HG02840 (cell line): ENCODE data around the gene KANTR.

ENCODE experiments used
- ATAC-seq: cut with Tn5 transposase; IDR thresholded peaks from one replicate; pipeline ENCODE4 v1.9.1; 2021; ENCODE audit warnings: mild to moderate bottlenecking, moderate library complexity, moderate number of reproducible peaks; ENCODE audit not compliant: unreplicated experiment, low FRiP score

KANTR gene, protein sequence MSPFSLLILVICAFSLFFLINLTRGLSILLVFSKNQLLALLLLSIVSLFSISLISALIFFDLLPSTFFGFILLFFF

DNA sequence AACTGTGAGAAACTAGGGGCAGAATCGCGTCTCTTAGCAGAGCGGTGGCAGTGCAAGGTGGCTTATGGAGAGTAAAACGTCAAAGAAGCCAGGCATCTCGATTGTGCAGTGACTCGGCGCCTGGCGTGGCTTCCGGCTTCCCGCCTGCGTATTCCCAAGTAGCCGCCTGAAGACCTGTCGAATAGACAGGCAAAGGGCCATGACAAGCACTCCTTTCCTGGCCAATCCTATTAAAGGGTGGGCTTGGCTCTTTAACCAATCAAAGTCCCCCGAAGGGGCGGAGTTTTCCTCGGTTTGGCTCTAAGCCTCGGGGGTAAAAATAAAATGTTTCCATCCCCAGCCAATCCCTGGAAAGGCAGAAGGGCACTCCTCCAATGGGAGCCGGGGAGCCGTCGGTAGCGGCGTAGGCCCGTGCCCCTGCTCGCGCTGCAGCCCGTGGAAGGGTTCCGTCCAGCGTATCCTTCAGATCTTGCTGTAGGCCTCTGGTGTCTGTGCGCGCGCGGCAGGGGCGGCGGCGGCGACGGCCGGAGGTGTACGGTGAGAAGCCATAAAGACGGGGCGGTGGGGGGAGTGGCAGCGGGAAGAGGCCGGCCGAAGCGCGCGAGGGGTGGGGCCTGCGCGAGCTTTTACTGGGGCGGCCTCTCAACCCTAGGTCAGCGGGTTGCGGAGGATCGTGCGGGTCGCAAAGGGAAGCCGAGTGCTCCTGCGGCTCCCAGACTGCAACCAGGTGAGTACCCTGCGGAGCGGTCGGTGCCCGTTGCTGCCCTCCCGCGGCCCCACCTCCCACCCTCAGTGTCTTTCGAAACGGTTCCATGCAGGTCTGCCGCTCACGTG lies at the start of gene KANTR:
KANTR (plus strand) TSS at position 395 of the 834 bp plus-strand sequence. CDS start 30,131 bp downstream, outside the sequence.
- ATAC-seq, result peak; percentile 79

GRCh38 chrX:53044995-53045394 lies 48.9 kb upstream of the KANTR start:
- ATAC-seq, result no peak

- ATAC-seq, result no peak
Observed at GRCh38 chrX:53047228-53047627, 46.7 kb upstream of the KANTR start.

DNA sequence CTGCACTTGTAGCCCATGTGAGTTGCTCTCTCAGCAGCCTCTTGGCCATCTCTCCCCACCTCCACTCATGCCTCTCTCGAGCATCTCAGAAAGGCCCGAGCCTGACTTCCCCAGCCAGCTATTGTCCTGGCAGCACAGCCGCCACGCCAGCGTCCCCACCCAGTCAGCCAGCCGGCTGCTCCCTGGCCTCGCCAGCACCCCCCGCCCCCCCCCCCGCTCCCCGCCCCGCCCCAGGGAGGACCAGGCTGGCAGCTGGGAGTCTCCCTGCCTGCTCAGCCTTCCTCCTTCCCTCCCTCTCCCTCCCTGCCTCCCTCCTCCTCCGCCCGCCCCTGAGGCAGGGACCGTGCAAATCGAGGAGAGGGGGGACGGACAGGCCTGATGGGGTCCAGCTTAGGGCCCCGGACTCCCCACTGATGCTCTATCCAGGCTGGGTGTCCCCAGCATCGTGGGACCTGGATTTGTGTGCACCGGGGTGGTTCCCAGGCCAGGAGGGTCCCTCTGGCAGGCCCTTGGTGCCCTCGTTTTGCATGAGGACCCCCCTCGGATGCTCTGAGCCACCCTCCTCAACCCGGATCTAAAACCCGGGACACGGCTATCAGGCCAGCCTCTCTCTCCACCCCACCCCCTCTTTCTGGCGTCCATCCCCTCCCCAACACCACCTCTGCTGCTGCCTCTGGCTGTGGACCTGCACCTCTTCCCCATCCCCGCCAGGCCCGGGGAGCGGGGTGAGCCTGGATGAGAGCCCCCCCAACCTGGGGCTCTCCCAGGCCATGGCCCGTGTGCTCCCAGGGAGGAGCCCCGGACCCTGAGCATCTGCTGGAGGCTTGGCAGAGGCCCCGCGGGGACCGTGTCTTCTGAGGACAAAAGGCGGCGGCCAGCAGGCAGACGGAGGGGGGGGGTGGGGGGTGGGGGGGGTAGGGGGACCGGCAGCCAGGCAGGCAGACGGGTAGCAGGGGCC lies 45.5 kb upstream of the KANTR start, which contains the start of gene GPR173:
GPR173 (plus strand) TSS at position 621 of the 958 bp plus-strand sequence. CDS start 27,833 bp downstream, outside the sequence.
- no peak for ATAC-seq

DNA sequence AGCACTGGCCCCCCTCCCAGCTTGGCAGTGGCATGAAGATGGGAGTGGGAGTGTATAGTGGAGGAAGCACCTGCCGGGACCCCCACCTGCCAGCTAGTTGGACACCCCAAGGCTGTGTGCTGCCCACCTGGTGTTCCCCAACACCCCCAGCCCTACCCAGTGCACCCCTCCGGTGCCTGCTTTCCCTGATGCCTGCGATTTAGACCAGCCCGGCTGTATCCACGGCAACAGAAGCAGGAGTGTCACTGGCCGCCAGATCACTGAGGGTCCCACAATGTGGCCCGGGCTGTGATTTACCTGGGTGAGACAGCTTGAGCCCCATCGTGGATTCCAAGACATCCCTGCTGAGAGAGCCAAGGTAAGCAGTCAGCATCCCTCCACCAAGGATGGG lies 44.8 kb upstream of the KANTR start:
- no peak for ATAC-seq

DNA sequence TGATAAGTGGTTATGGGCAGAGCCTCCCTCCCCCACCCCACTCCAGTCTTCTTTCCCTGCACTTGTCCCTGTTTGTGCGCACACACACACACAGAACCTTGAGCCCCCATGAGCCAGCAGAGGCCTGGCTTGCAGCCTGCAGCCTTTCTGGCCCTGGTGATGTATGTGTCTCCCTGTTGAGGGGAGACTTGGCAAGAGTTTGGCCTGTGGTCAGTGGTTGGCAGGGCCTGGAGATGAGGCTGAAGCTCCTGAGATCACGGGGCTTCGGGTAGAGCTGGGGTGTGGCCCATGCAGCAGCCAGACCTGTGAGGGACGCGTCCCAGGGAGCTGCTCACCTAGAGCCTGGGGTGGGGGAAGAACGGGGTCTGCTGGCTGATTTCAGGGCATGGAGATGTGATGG lies 43.1 kb upstream of the KANTR start:
- ATAC-seq, result no peak

DNA sequence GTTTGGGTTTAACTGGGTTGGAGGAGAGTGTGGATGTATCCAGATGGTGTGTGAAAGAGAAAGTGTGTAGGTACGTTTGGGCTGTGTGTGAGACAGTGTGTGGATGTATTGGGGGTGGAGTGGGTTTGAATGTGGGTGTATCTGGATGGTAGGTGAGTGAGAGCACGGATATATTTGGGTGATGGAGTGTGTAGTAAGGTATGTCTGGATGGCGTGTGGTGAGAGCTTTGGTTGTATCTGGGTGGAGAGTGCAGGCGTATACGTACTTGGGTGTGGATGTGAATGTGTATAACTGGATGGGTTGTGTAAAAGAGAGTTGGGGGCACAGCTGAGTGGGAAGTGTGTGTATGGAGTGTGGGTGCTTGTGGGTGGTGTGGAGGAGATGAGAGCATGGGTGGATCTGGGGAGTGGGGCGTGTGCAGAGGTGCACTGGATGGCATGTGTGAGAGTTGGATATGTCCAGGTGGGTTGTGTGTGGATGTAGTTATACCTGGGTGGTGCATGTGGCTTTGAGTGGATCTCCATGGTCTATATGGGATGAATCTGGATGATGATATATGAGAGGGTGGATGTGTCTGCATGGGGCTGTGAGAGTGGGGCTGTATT lies 38.6 kb upstream of the KANTR start:
- no peak for ATAC-seq

- no peak for ATAC-seq
Observed at GRCh38 chrX:53056292-53056691, 37.6 kb upstream of the KANTR start.

GRCh38 chrX:53065104-53065503 lies 28.8 kb upstream of the KANTR start:
- ATAC-seq, result no peak

DNA sequence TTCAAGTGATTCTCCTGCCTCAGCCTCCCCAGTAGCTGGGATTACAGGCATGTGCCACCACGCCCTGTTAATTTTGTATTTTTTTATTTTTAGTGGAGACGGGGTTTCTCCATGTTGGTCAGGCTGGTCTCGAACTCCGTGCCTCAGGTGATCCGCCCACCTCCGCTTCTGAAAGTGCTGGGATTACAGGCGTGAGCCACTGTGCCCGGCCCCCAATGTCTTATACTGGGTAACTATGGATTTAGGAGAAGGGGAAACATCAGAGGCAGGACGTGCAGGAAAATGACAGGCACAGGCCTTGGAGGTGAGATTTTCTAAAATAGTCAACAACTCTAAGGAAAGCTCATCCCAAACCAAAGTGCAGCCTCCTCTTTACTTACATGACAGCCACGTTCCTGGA lies 22.9 kb upstream of the KANTR start:
- no peak for ATAC-seq

DNA sequence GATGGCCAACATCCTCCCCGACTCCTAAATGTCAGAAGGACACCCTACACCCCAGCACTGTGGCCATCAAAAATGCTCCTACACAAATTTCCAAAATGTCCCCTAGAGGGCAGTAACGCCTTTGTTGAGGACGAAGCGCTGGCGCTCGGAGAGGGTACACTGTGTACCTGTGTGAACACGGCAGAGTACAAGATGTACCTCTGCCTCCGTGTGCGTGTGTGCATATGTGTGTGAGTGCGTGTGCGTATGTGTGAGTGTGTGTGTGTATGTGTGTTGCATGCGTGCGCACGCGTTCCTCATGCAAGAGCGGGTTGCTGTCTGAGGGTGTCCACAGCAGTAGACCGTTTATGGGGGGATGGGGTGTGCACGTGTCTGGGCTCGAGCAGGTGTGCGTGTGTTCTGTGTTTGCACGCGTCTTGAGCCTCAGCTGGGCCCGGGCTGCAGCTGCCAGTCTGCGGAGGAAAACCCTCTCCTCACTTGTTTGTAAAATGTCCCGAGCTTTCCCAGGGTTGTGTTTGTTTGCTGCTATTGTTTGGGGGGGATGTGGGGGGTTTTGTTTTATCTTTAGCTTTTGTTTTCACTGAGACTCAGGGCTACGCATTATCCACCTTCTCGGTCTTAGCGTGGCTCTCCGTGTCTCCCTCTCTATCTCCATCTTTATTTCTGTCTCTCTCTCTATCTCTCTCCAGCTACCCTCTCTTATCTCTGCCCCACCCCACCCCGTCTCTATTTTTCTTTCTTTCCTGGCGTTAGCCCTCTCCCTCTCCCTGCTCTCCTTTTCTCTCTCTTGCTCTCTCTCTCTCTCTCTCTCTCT lies 22.1 kb upstream of the KANTR start:
- ATAC-seq, result peak; percentile 80

DNA sequence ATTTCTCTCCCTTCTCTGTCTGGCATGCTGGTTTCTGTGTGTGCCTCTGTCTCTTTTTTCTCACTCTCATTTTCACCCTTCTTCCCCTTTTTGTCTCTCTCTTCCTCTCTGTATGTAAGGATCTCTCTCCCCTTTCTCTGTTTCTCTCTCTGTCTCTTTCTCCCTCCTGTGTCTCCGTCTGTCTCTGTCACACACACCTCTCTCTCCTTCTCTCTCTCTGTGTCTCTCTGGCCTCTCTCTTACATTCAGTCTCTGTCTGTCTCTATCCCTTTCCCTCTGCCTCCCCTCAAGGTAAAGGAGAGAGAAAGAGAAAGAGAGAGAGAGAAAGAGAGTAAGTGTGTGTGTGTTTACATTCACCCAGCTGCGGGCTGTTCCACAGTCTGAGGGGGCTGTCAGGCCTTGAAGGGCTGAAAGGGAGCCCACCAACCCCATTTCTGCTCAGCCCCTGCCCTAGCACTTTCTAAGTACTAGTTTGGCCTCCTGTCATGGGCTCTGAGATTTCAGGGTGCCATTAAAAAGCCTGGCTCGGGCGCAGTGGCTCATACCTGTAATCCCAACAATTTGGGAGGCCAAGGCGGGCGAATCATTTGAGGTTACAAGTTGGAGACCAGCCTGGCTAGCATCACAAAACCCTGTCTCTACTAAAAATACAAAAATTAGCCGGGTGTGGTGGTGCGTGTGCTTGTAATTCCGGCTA lies 21.4 kb upstream of the KANTR start:
- no peak for ATAC-seq

GRCh38 chrX:53073115-53073586 lies 20.8 kb upstream of the KANTR start:
- ATAC-seq, result no peak

DNA sequence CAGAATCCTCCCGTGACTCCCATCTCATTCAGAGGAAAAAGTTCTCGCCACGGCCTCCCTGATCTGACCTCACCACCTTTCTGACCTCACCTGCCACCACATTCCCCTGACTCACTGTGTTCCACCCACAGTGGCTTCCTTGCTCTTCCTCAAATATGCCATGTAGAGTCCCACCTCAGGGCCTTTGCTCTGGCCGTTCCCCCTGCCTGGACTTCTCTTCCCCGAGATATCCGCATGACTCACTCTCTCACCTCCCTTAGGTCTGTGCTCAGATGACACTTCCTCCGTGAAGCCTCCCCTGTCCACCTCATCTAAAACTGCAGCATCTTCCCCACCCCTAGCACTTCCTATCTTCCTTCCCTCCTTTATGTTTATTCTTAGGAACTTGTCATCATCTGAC lies 18.9 kb upstream of the KANTR start:
- ATAC-seq, result no peak

DNA sequence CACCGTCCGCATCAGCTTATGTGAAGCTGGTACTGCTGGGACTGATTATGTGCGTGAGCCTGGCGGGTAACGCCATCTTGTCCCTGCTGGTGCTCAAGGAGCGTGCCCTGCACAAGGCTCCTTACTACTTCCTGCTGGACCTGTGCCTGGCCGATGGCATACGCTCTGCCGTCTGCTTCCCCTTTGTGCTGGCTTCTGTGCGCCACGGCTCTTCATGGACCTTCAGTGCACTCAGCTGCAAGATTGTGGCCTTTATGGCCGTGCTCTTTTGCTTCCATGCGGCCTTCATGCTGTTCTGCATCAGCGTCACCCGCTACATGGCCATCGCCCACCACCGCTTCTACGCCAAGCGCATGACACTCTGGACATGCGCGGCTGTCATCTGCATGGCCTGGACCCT lies 17.3 kb upstream of the KANTR start:
- no peak for ATAC-seq

GRCh38 chrX:53077207-53078197 lies 16.4 kb upstream of the KANTR start:
- ATAC-seq, result no peak

DNA sequence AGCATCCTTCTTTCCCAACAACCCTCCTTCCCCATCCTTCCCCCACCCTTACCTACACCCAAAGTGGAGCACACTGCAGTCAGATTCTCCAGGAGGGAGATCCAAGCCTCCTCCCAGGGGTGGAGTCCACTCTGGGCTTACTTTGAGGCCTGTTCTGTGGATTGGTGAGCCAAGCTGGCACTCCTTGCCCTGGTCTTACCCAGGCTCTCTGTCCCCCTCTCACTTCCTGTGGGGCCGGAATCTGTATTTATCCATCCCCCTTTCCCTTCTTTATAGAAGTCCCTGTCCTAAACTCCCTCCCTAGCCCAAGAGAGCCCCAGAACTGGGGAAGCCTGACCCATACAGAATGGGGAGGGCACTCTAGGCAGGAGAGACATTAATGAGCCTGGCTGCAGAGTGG lies 15.0 kb upstream of the KANTR start:
- ATAC-seq, result no peak
